Activated CD8-positive, alpha-beta T cell treated with anti-CD3 and anti-CD28 coated beads for 36 hours (primary cell): ENCODE data around the gene MGAT4A. TPM values are rescaled to one million over a fixed set of nuclear protein-coding genes. Genes with fewer than 3 reads are reported as not detected.

Experiments
- ATAC-seq: fragments of 200-7000 bp; cut with Tn5 transposase; one replicate; pipeline ENCODE4 v1.10.0; 2021; ENCODE audit warnings: mild to moderate bottlenecking, moderate library complexity
- CTCF ChIA-PET: fragments of 350-600 bp; sonication (Branson Sonifier 250); formaldehyde crosslinking; loops from one replicate; lab custom pipeline; 2021; ENCODE audit warnings: antibody characterized with exemption; lab: Charles Lee
- POLR2A ChIA-PET: fragments of 350-600 bp; sonication (Branson Sonifier 250); formaldehyde crosslinking; loops from one replicate; lab custom pipeline; 2021; ENCODE audit warnings: antibody characterized with exemption; lab: Charles Lee
- DNase-seq: peaks from one replicate; pipeline ENCODE4 v3.0.0-alpha.2; 2020
- H3K27ac Mint-ChIP-seq: one replicate; pipeline ENCODE4 v1.8.0; 2021; ENCODE audit warnings: mild to moderate bottlenecking, mixed read lengths
- H3K27me3 Mint-ChIP-seq: one replicate; pipeline ENCODE4 v1.8.0; 2021; ENCODE audit warnings: mixed read lengths
- H3K36me3 Mint-ChIP-seq: one replicate; pipeline ENCODE4 v1.8.0; 2021; ENCODE audit warnings: low read depth, mixed read lengths
- H3K4me1 Mint-ChIP-seq: one replicate; pipeline ENCODE4 v1.8.0; 2021; ENCODE audit warnings: low read depth, mixed read lengths
- H3K4me3 Mint-ChIP-seq: one replicate; pipeline ENCODE4 v1.8.0; 2021; ENCODE audit warnings: mild to moderate bottlenecking, moderate library complexity, mixed read lengths
- H3K9me3 Mint-ChIP-seq: one replicate; pipeline ENCODE4 v1.8.0; 2021; ENCODE audit warnings: mixed read lengths
- intact Hi-C: fragments of 100-400 bp; cut with micrococcal nuclease; formaldehyde crosslinking; loops from one replicate; pipeline ENCODE4 v1.10.0; 2022
- total RNA-seq, 2 experiments: library from RNA; stranded (reverse); gene quantifications; one replicate each; pipeline ENCODE4 v1.2.3, GENCODE V29; 2021
- TF ChIP-seq, protein P1 (sequence below): fragments of 200-600 bp; IDR thresholded peaks from one replicate; pipeline ENCODE4 v1.8.0; 2022; ENCODE audit warnings: antibody characterized with exemption, mild to moderate bottlenecking

MGAT4A gene
- total RNA-seq, 2 experiments from 2014 or later = 57.6 to 59.0 TPM

DNA sequence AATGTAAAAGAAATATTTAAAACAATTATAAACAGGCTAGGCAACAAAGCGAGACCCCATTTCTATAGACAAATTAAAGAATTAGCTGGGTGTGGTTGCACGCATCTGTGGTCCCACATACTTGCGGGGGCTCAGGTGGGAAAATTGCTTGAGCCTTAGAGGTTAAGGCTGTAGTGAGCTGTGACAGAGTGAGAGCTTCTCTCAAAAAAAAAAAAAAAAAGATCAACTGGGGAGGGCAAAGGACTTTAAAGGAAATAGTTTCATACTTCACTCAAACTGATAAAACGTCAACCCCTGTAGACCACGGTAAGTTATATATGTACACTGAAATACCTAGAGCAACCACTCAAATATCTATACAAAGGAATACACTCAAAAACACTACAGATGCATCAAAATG lies 37.5 kb downstream of the MGAT4A start:
- ATAC-seq = peak; percentile 59
- intact Hi-C loops = loop anchor here (5.0 kb wide), 1 partner anchor 36 kb away; no protein-coding TSS in a partner anchor
- Mint-ChIP-seq H3K4me3 (peak overlapping the region; percentile 50), H3K36me3 (peaks cover 22% of the 10 kb centered on the region), H3K9me3 (peaks cover 2% of the 10 kb centered on the region), H3K27ac (peak overlapping the region; percentile 95), H3K27me3 (no peaks in the 10 kb centered on the region), H3K4me1 (peaks cover 80% of the 10 kb centered on the region)
- TF ChIP-seq, protein P1, sequence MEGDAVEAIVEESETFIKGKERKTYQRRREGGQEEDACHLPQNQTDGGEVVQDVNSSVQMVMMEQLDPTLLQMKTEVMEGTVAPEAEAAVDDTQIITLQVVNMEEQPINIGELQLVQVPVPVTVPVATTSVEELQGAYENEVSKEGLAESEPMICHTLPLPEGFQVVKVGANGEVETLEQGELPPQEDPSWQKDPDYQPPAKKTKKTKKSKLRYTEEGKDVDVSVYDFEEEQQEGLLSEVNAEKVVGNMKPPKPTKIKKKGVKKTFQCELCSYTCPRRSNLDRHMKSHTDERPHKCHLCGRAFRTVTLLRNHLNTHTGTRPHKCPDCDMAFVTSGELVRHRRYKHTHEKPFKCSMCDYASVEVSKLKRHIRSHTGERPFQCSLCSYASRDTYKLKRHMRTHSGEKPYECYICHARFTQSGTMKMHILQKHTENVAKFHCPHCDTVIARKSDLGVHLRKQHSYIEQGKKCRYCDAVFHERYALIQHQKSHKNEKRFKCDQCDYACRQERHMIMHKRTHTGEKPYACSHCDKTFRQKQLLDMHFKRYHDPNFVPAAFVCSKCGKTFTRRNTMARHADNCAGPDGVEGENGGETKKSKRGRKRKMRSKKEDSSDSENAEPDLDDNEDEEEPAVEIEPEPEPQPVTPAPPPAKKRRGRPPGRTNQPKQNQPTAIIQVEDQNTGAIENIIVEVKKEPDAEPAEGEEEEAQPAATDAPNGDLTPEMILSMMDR = no peak
- DNase-seq = peak; percentile 57
- ChIA-PET CTCF (interaction anchor here (0.8 to 1.7 kb wide), 6 partner anchors 9 to 59 kb away, joined by 3 to 6 read pairs (median 4); no protein-coding TSS in a partner anchor), POLR2A (interaction anchor here (0.6 to 1.2 kb wide), 4 partner anchors 9 to 36 kb away, joined by 3 to 5 read pairs (median 3); no protein-coding TSS in a partner anchor)

GRCh38 chr2:98692090-98693054 lies 38.6 kb downstream of the MGAT4A start:
- ATAC-seq (peak; percentile 67), DNase-seq (no peak)
- Mint-ChIP-seq H3K27ac (peak overlapping the region; percentile 95), H3K27me3 (no peaks in the 10 kb centered on the region), H3K4me1 (peaks cover 82% of the 10 kb centered on the region), H3K4me3 (peak overlapping the region; percentile 50), H3K9me3 (no peaks in the 10 kb centered on the region), H3K36me3 (peaks cover 18% of the 10 kb centered on the region)
- intact Hi-C loops = loop anchor here (5.0 kb wide), 1 partner anchor 35 kb away; no protein-coding TSS in a partner anchor
- TF ChIP-seq, protein P1 = no peak
- CTCF ChIA-PET = interaction anchor here (0.8 to 2.5 kb wide), 7 partner anchors 9 to 58 kb away, joined by 3 to 13 read pairs (median 4); no protein-coding TSS in a partner anchor
- POLR2A ChIA-PET = interaction anchor here (0.7 to 1.1 kb wide), 4 partner anchors 15 to 948 kb away, joined by 3 to 4 read pairs (median 3); no protein-coding TSS in a partner anchor

DNA sequence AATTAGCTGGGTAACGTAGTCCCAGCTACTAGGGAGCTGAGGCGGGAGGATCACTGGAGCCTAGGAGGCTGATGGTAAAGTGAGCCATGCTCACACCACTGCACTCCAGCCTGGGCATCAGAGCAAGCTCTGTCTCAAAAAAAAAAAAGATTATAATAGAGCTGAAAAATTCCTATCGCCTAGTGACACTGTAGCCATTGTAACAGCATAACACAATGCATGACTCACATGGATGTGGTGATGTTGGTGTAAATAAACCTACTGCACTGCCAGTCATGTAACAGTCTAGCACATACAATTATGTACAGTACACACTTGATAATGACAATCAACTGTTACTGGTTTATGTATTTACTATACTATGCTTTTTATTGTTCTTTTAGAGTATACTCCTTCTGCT lies 39.6 kb downstream of the MGAT4A start:
- ATAC-seq (peak; percentile 48), DNase-seq (no peak)
- Mint-ChIP-seq H3K27me3 (no peaks in the 10 kb centered on the region), H3K4me1 (peaks cover 81% of the 10 kb centered on the region), H3K36me3 (peaks cover 18% of the 10 kb centered on the region), H3K9me3 (no peaks in the 10 kb centered on the region), H3K27ac (peak overlapping the region; percentile 83), H3K4me3 (no peak overlapping the region)
- POLR2A ChIA-PET = interaction anchor here (0.7 to 1.6 kb wide), 5 partner anchors 12 to 33 kb away, joined by 3 to 6 read pairs (median 3); no protein-coding TSS in a partner anchor
- CTCF ChIA-PET = interaction anchor here (1.3 to 2.5 kb wide), 5 partner anchors 13 to 19 kb away, joined by 3 to 13 read pairs (median 6); no protein-coding TSS in a partner anchor
- TF ChIP-seq, protein P1 = no peak
- intact Hi-C loops = loop anchor here (5.0 kb wide), 1 partner anchor 34 kb away; no protein-coding TSS in a partner anchor

DNA sequence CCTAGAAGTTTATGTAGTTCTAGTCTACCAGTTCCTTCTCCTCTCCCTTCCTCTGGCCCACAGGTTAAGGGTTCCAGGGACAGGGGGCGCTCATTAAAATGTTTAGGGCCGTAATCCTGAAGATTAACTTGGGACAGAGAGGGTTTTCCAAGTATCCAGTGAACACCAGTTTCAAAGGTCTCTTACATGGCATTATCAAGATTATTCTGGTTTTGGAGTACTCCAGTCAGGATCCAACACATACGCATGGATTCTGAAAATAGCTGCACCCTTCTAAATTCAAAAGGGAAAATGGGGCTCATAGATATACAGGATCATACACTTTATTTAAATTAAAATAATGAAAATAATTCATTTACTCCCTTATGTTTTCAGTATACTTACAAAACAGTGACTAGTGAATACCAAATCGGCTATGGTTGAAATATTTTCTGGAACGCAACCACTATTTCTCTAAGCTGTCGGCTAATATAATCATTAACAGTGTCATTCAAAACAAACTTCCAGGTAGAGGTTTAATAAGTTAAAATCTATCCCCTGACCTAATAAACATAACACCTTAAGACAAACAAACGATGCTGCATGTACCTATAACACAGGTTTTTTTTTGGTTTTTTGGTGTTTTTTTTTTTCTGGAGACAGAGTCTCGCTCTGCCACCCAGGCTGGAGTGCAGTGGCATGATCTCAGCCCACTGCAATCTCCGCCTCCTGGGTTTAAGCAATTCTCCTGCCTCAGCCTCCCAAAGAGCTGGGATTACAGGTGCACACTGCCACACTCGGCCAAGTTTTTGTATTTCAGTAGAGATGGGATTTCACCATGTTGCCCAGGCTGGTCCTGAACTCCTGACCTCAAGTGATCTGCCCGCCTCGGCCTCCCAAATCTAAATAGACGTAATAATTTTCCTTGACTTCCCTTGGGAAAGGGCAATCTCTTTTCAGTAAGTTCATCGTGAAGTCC lies 44.7 kb downstream of the MGAT4A start:
- H3K9me3 Mint-ChIP-seq = peaks cover 8% of the 10 kb centered on the region
- H3K4me3 Mint-ChIP-seq = no peak overlapping the region
- CTCF ChIA-PET = interaction anchor here (0.5 to 1.8 kb wide), 8 partner anchors 8 to 136 kb away, joined by 3 to 5 read pairs (median 3); no protein-coding TSS in a partner anchor
- no peaks in the 10 kb centered on the region for H3K27me3 Mint-ChIP-seq
- H3K36me3 Mint-ChIP-seq = peaks cover 20% of the 10 kb centered on the region
- H3K27ac Mint-ChIP-seq = peak overlapping the region; percentile 55
- peaks cover 83% of the 10 kb centered on the region for H3K4me1 Mint-ChIP-seq
- no peak for DNase-seq
- POLR2A ChIA-PET = interaction anchor here (0.7 to 1.7 kb wide), 6 partner anchors 11 to 148 kb away, joined by 3 to 7 read pairs (median 4); partner anchors contain the start of gene MGAT4A
- intact Hi-C loops = no loop called here
- TF ChIP-seq, protein P1 = no peak
- ATAC-seq = no peak
